Bronchial epithelial cell (primary cell): Measurements from ENCODE around the gene NTRK2. TPM values are rescaled to one million over a fixed set of nuclear protein-coding genes. Genes with fewer than 3 reads are reported as not detected.

ENCODE experiments used
- DNase-seq: peaks from one replicate; pipeline ENCODE4 v3.0.0-alpha.2; 2010; ENCODE audit warnings: low read depth
- FAIRE-seq: peaks from 2 replicates; lab custom pipeline; 2011; peaks lifted over from hg19 to GRCh38; lab: Jason Lieb, UNC
- H3K27me3 ChIP-seq: 2 replicates; pipeline ENCODE4 v1.5.1; 2011; ENCODE audit warnings: low read length; ENCODE audit not compliant: control insufficient read depth, insufficient read depth
- H3K36me3 ChIP-seq: 2 replicates; pipeline ENCODE4 v1.5.1; 2011; ENCODE audit warnings: low read length; ENCODE audit not compliant: control insufficient read depth, insufficient read depth
- H3K4me3 ChIP-seq: 2 replicates; pipeline ENCODE4 v1.5.1; 2011; ENCODE audit warnings: mild to moderate bottlenecking, low read depth, low read length, control low read depth
- total RNA-seq: library from RNA; depleted of rRNA; stranded (reverse); fragments of >200 nt; gene quantifications from 2 replicates; pipeline ENCODE4 v1.2.1, GENCODE V29; 2014
- TF ChIP-seq, protein P1 (sequence below): IDR thresholded peaks from 2 replicates; pipeline ENCODE4 v1.5.1; 2011; ENCODE audit warnings: mild to moderate bottlenecking, moderate library complexity, low read length, control low read depth, inconsistent platforms; ENCODE audit not compliant: insufficient read depth, severe bottlenecking

Gene NTRK2
- total RNA-seq, 1 donor from 2014 or later = not detected

DNA sequence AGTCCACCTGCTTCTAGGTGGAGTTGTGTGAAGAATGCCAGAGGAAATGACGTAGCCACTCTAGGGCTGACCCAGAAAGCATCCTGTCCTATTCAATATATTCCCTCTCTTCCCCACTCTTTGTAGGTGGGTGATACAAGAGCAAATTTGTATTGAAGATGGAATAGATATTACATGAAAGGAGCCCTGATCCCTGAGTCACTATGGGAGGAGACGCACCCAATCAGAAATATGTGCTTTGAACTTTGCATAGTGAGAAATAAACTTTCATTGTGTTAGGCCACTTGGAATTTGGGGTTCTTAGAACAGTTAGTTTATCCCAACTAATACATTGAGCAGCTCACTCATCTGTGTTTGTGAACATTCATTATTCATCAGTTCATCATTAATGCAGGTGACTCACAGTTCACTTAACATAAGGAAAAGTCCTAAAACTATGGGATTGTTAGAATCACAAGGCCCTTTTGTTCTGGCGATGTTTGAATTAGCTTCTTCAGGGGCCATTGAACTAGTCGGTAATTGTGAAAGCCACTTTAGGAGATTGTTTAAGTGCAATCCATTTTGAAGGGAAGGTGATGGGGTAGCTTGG lies 26.9 kb upstream of the NTRK2 start:
- Histone ChIP-seq H3K4me3 (no peak overlapping the region), H3K36me3 (no peaks in the 10 kb centered on the region), H3K27me3 (no peaks in the 10 kb centered on the region)
- TF ChIP-seq, protein P1, sequence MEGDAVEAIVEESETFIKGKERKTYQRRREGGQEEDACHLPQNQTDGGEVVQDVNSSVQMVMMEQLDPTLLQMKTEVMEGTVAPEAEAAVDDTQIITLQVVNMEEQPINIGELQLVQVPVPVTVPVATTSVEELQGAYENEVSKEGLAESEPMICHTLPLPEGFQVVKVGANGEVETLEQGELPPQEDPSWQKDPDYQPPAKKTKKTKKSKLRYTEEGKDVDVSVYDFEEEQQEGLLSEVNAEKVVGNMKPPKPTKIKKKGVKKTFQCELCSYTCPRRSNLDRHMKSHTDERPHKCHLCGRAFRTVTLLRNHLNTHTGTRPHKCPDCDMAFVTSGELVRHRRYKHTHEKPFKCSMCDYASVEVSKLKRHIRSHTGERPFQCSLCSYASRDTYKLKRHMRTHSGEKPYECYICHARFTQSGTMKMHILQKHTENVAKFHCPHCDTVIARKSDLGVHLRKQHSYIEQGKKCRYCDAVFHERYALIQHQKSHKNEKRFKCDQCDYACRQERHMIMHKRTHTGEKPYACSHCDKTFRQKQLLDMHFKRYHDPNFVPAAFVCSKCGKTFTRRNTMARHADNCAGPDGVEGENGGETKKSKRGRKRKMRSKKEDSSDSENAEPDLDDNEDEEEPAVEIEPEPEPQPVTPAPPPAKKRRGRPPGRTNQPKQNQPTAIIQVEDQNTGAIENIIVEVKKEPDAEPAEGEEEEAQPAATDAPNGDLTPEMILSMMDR = no peak
- FAIRE-seq (no peak), DNase-seq (peak; percentile 26)

DNA sequence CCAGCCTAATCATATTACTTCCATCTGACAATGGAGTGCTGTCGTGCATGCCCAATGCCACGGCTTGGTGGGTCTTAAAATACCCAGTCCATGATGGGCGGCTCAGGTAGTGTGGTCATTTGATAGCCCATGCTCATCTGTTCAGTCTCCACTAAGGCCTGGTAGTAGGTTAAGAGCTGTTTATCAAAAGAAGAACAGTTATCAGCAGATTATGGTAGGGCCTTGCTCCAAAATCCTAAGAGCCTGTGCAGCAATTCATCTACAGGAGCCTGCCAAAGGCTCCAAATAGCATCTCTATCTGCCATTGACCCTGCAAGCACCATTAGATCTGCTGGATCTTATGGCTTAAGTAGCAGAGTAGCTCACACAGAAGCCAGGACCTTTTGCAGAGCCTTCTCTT lies 21.8 kb upstream of the NTRK2 start:
- Histone ChIP-seq H3K27me3 (no peaks in the 10 kb centered on the region), H3K4me3 (no peak overlapping the region), H3K36me3 (no peaks in the 10 kb centered on the region)
- FAIRE-seq (no peak), DNase-seq (no peak)
- TF ChIP-seq, protein P1 = no peak

DNA sequence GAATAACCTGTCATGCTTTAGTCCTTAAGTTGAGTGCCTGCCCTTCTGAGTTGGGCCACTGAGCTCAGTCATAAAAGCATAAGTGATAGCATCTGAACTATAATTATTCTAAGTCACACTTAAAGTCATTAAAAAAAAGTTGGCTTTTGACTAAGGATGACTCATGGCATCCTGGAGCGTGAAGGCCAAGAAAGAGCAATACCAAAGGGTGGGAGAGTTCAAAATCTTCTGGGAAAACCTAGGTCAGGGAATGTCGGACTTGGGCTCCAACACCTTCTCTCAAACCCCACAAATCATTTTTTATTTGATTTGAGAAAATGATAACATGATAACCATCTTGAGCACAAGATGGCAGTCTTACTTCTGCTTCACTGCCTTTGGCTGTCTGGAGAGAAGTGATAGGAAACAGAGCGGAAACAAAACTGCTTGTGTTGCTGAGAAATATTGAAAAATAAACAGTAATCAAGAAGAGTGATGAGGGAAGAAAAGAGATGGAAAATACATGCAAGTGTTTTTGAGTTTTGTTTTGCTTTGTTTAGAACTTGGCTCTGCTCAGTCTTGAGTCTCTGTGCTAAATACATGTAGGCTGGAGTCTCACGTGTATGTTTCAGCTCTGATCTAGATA lies 16.9 kb upstream of the NTRK2 start:
- Histone ChIP-seq H3K27me3 (no peaks in the 10 kb centered on the region), H3K4me3 (no peak overlapping the region), H3K36me3 (no peaks in the 10 kb centered on the region)
- no peak for FAIRE-seq
- TF ChIP-seq, protein P1 = peak; percentile 4
- DNase-seq = peak; percentile 33

DNA sequence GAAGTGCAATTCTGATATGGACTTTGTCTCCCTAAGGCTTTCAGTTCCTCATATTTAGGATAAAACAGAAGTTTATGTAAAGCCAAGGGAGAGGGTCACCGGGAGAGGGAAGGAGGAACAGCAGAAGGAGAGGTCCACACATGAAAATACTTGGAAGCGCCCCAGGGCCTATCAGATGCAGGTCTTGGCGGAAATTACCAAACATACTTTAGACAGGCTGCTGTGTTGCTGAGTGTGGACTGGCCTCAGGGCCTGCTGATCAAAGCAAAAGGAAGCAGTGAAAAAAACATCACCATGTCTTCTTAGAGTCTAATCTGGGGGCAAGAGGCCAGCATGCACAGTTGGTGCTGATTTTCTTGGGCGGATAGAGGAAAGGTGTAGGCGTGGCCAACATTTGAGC lies 14.1 kb upstream of the NTRK2 start:
- TF ChIP-seq, protein P1 = no peak
- FAIRE-seq = no peak

DNA sequence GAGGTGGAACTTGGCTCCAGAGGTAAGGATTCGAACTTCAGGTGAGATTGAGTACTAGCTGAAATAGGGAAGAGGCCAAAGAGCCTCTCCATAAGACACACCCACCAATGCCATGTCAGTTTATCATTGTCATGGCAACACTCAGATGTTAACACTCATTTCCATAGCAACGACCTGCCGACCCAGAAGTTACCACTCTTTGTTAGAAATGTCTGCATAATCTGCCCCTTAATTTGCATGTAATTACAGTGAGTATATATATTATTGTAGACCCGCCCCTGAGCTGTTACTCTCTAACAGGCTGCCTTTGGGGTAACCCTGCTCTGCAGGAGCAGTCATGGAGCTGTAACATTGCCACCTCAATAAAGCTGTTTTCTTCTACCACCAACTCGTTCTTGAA lies 10.2 kb upstream of the NTRK2 start:
- Histone ChIP-seq H3K4me3 (no peak overlapping the region), H3K27me3 (no peaks in the 10 kb centered on the region), H3K36me3 (no peaks in the 10 kb centered on the region)
- FAIRE-seq (no peak), DNase-seq (no peak)
- TF ChIP-seq, protein P1 = no peak

More for the DNA sequence above, 14.1 kb upstream of the NTRK2 start:
- DNase-seq = no peak
- Histone ChIP-seq H3K36me3 (no peaks in the 10 kb centered on the region), H3K27me3 (no peaks in the 10 kb centered on the region), H3K4me3 (no peak overlapping the region)
